ENCODE results near the gene GOLGA8T. TPM values are rescaled to one million over a fixed set of nuclear protein-coding genes. Genes with fewer than 3 reads are reported as not detected.
"Not testable (repeated sequence)": the region's sequence is repeated elsewhere in the genome, so short reads cannot be mapped to it uniquely, and the experiment has no call there.

The GOLGA8T gene
- not detected in 2 replicates for total RNA-seq (2014; rRNA removed; shearing (Covaris generic))

DNA sequence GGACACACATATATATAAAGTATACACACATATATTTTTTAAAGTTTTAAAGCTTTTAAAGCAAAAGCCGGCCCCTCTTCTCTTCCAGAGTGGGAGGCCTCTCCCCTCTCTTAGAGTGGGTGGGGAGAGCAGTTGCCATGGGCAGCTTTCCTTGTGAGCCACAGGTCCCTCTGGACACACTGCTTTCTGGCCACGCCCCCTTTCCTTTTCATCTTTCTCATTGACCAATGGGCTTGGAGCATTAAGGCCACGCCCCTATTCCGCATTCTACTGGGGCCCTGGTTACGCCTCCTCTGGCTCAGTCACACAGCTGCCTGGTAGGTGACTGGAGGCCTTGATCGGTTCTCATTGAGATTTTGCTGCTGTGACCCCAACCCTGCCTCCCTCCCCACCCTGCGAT, at the start of gene GOLGA8T:
TSS of gene GOLGA8T (plus strand) at position 301 of the 400 bp plus-strand sequence. CDS start at position 399, 98 bp downstream.
- DNase-seq (ENCODE audit: low read depth) = not testable (repeated sequence)

DNA sequence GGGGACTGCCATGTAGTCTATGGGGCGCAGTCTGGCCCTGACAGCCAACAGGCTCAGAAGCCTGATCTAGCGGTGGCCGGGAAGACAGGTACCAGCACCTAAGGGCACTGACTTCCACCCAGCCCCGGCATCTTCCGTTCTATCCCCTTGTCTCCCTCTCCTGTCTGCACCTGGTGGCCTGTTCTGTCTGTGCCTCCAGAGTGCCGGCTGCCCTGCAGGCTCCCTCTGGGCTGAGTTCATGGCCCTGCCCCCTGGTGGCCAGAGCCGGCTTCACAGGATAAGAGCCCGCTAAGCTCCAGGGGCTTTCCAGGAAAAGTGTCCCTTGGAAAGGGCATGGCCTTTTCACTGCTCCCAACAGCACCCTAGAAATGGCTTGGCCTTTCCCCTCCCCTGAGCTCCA, 37.0 kb upstream of the GOLGA8T start:
- DNase-seq (ENCODE audit: low read depth) = not testable (repeated sequence)

GRCh38 chr15:30102890-30103289, 32.0 kb upstream of the GOLGA8T start:
- not testable (repeated sequence) for DNase-seq (ENCODE audit: low read depth)

- not testable (repeated sequence) for DNase-seq (ENCODE audit: low read depth)
Observed at GRCh38 chr15:30103941-30104507, 30.8 kb upstream of the GOLGA8T start.

DNA sequence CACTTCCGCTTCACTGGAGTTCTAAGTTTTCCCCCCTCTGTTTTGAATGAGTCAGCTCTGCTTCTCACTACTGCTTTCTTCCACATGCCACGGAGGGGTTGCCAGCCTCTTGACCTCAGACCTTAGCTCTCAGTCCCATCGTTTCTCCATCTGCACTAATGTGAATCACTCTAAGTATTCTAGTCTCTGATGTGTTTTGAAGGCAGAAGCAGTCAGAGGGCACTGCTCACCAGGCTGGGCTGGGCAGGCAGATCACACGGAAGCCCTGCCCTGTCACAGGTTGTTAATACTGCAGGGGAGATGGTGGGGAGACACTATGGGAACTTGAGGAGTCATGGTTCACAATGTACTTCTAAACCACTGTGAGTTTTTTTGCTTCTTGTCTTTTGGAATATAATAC, 24.3 kb upstream of the GOLGA8T start:
- not testable (repeated sequence) for DNase-seq (ENCODE audit: low read depth)

- peak; percentile 1 for DNase-seq (ENCODE audit: low read depth)
Observed at GRCh38 chr15:30130066-30130465, 4.8 kb upstream of the GOLGA8T start.

DNA sequence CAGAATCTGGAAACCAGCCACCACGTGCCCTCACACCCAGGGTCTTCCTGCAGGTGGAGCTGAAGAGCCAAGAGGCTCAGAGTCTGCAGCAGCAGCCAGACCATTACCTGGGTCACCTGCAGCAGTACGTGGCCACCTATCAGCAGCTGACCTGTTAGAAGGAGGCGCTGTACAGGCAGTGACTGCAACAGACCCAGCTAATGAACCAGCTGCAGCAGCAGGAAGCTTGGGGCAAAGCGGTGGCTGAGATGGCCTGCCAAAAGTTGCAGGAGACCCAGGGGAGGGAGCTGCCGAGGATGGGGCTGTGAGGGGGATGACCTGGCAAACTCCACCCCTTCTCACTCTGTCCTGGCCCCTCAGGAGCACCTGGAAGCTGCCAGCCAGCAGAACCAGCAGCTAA, 8.4 kb downstream of the GOLGA8T start:
- not testable (repeated sequence) for DNase-seq (ENCODE audit: low read depth)

- not testable (repeated sequence) for DNase-seq (ENCODE audit: low read depth)
Observed at GRCh38 chr15:30149891-30150290, 15.0 kb downstream of the GOLGA8T start.

DNA sequence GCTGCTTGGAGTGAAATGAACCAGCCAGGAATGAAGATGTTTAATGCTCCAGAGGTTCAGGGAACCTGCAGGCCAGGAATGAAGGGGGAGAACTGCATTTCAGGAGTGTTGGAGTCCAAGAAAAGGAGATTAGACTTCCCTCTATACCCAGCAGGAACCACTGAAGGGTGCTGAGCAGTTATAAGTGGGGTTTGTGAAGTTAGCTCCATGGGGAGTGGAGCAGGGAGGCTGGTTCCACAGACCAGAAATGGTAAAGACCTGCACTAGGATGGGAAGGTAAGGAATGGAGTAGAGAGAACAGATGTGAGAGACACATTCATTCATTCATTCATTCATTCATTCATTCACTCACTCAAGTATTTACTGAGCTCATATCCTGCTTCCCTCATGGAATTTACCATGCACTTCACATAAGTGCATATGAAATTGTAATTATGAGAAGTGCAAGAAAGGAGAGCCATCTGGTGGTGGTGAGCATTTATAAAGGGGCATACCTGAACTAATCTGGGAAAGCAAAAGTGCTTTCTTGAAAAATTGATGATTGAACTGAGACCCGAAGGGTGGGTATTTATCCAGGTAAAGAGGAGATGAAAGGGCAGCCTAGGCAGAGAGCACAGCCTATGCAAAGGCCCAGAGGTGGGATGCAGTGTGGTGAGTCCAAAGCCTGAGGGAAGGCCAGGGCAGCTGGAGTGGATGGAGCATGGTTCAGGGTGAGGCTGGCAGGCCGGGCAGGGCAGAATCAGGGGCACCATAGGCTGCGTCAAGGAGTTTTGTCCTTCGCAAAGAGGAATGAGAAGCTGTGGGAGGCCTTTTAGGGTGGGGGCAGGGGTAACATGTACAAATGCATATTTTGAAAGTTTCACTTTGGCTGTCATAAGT, 27.9 kb downstream of the GOLGA8T start:
- DNase-seq (ENCODE audit: low read depth) = not testable (repeated sequence)

DNA sequence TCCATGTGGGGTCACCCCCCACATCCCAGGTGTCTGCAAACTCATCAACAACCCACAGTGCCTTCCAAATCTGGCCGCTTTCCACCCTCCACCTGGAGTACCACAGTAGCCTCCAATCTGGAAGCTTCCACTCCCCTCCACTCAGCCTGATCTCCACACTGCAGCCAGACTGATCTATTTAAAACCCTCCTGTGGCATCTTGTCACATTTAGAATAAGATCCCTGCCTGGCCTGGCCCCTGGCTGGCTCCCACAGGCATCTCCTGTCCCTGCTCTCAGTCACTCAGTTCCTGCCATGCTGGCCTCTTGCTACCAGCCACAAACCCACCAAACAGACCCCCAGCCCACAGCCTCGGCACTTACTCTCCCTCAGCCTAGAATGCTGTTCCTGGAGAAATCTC, 28.9 kb downstream of the GOLGA8T start:
- DNase-seq (ENCODE audit: low read depth) = not testable (repeated sequence)

DNA sequence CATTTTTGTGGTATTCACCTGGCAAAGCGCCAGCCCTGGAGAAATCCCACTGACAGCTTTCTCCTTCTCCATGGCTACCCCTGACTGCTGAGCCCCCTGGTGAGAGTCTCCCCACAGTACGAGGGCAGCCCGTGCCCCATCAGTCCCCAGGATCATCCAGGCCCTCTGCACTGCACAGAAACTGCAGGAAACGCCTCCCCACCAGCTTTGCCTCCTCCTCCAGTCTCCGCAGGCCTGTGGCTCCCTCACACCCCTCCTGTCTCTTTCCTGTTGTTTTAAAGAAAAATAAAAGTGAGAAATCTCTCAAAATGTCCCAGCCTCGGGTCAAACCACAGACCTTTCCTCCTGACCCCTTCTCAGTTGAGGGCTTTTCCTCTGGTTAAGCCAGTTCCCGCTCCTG, 29.4 kb downstream of the GOLGA8T start:
- DNase-seq (ENCODE audit: low read depth) = not testable (repeated sequence)

DNA sequence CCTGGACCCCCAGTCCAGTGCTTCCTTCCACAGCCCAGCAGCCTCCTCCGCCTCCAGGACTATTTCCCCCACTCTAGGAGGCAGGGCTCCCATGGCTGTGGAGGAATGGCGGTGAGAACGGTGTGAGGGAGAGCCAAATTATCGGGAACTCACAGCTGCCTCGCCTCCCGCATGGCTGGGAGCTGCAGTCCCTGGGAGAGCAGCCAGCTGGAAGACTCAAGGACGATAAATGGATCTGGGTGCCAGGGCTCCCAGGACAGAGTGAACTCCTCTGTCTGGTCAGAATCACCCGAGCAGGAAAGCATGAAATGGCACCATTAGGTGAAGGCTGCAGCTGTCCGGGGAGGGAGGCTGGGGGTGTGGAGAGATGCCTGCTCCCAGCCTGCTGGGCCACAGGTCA, 32.6 kb downstream of the GOLGA8T start:
- DNase-seq (ENCODE audit: low read depth) = not testable (repeated sequence)

GRCh38 chr15:30167886-30168285, 33.0 kb downstream of the GOLGA8T start:
- DNase-seq (ENCODE audit: low read depth) = not testable (repeated sequence)

DNA sequence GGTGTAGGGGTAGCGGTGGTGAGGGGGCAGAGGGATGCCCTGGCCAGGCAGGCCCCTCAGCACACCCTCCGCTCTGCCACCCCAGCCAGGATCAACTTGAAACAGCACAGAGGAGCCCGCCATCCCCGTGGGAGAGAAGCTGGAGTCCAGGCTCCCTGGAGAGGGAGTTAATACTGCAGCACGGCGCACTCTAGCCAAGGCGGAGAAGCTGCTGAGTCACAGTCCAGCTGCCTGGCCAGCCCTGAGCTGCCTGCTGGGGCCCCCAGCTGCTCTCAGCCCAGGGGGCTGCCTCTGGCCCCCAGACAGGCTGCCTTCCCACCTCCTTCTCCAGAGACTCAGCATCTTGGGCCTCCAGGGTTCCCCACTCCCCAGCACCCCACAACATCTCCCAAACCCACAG, 36.6 kb downstream of the GOLGA8T start:
- not testable (repeated sequence) for DNase-seq (ENCODE audit: low read depth)

- peak; percentile 1 for DNase-seq (ENCODE audit: low read depth)
Observed at GRCh38 chr15:30173041-30173608, 38.3 kb downstream of the GOLGA8T start.

- not testable (repeated sequence) for DNase-seq (ENCODE audit: low read depth)
Observed at GRCh38 chr15:30175291-30175690, 40.4 kb downstream of the GOLGA8T start.

GRCh38 chr15:30176613-30177012, 41.8 kb downstream of the GOLGA8T start:
- DNase-seq (ENCODE audit: low read depth) = not testable (repeated sequence)

DNA sequence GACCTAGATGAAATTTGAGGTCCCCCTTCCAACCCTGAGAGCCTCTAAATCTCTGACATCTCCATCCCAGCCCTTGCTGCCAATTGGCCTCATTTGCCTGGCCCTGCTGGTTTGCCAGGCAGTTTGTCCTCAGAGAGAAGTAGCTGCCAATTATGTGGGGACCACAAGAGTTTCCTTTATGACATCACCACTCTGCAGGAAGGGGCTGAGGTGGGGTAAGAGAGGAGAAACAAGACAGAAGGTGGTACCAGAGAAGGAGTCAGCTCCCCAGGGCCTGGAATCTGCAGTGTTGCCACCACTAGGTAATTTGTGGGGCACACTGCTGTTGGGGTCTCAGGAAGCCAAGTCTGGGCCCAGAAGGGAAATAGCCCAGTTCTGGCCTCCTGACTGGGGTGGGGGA, 45.0 kb downstream of the GOLGA8T start:
- not testable (repeated sequence) for DNase-seq (ENCODE audit: low read depth)

- DNase-seq (ENCODE audit: low read depth) = not testable (repeated sequence)
Observed at GRCh38 chr15:30185495-30185894, 50.6 kb downstream of the GOLGA8T start.

DNA sequence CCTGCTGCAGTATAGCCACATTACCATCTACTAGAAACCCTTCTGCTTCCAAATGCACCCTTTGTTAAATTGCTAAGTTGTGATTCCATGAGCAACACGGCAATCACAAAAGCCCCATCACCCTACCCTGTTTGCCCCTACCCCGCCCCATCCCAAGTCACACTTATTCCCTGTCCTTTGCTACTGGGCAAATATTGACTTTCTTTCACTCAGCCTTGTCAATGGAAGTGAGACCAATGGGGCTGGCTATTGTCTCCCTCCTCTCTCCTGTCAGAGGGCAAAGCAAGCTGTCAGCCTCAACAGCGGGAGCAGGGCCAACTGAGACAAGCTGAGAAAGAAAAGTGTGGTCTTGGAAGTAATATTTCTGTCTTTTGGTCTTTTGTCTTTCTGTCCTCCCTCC, 52.6 kb downstream of the GOLGA8T start:
- not testable (repeated sequence) for DNase-seq (ENCODE audit: low read depth)

- not testable (repeated sequence) for DNase-seq (ENCODE audit: low read depth)
Observed at GRCh38 chr15:30189754-30190153, 54.9 kb downstream of the GOLGA8T start.

- not testable (repeated sequence) for DNase-seq (ENCODE audit: low read depth)
Observed at GRCh38 chr15:30191143-30191542, 56.3 kb downstream of the GOLGA8T start.

All from M059J (cell line).